Duodenal mucosa (tissue), 2 donors: ENCODE results near the gene MB.

Experiments used
- H3K27ac ChIP-seq: one replicate; pipeline ENCODE4 v1.7.0; 2013; ENCODE audit warnings: low read depth, low read length
- H3K27me3 ChIP-seq, 2 donors: one replicate each; pipeline ENCODE4 v1.7.0; 2013; ENCODE audit warnings: low read length in 2 of 2, control low read depth in 1 of 2; ENCODE audit not compliant: insufficient read depth in 2 of 2, control insufficient read depth in 1 of 2
- H3K36me3 ChIP-seq, 2 donors: one replicate each; pipeline ENCODE4 v1.7.0; 2013; ENCODE audit warnings: low read length in 2 of 2, control low read depth in 1 of 2; ENCODE audit not compliant: insufficient read depth in 2 of 2, control insufficient read depth in 1 of 2
- H3K4me1 ChIP-seq, 2 donors: one replicate each; pipeline ENCODE4 v1.7.0; 2013; ENCODE audit warnings: low read length in 2 of 2, control low read depth in 1 of 2; ENCODE audit not compliant: insufficient read depth in 2 of 2, control insufficient read depth in 1 of 2
- H3K4me3 ChIP-seq, 2 donors: one replicate each; pipeline ENCODE4 v1.7.0; 2013; ENCODE audit warnings: low read length in 2 of 2, low read depth in 1 of 2
- H3K9ac ChIP-seq, 2 donors: one replicate each; pipeline ENCODE4 v1.7.0; 2013; ENCODE audit warnings: low read length in 2 of 2, low read depth in 1 of 2
- H3K9me3 ChIP-seq, 2 donors: one replicate each; pipeline ENCODE4 v1.7.0; 2013; ENCODE audit warnings: low read length in 2 of 2, control low read depth in 1 of 2; ENCODE audit not compliant: control insufficient read depth in 1 of 2

Gene MB

GRCh38 chr22:35599364-35599763 is 17.8 kb downstream of the MB start:
- no peaks in the 10 kb centered on the region for H3K36me3 ChIP-seq
- no peaks in the 10 kb centered on the region for H3K27me3 ChIP-seq
- no peak overlapping the region for H3K9ac ChIP-seq
- H3K4me3 ChIP-seq = no peak overlapping the region
- H3K27ac ChIP-seq = no peak overlapping the region
- no peaks in the 10 kb centered on the region for H3K4me1 ChIP-seq
- no peaks in the 10 kb centered on the region for H3K9me3 ChIP-seq

GRCh38 chr22:35598396-35598710 is 18.8 kb downstream of the MB start:
- H3K4me1 ChIP-seq = no peaks in the 10 kb centered on the region
- H3K27ac ChIP-seq = no peak overlapping the region

GRCh38 chr22:35597692-35598395 is 19.3 kb downstream of the MB start:
- no peaks in the 10 kb centered on the region for H3K9me3 ChIP-seq
- H3K27ac ChIP-seq = no peak overlapping the region
- no peak overlapping the region for H3K9ac ChIP-seq
- H3K36me3 ChIP-seq = no peaks in the 10 kb centered on the region
- no peaks in the 10 kb centered on the region for H3K27me3 ChIP-seq
- H3K4me1 ChIP-seq = no peaks in the 10 kb centered on the region
- no peak overlapping the region for H3K4me3 ChIP-seq

More at GRCh38 chr22:35598396-35598710, 18.8 kb downstream of the MB start:
- H3K27me3 ChIP-seq = no peaks in the 10 kb centered on the region
- H3K4me3 ChIP-seq = no peak overlapping the region
- H3K9ac ChIP-seq = no peak overlapping the region
- no peaks in the 10 kb centered on the region for H3K9me3 ChIP-seq
- no peaks in the 10 kb centered on the region for H3K36me3 ChIP-seq

GRCh38 chr22:35596821-35597220 is 20.3 kb downstream of the MB start:
- Histone ChIP-seq H3K27me3 (no peaks in the 10 kb centered on the region), H3K4me3 (no peak overlapping the region), H3K27ac (no peak overlapping the region), H3K36me3 (no peaks in the 10 kb centered on the region), H3K9ac (no peak overlapping the region), H3K9me3 (no peaks in the 10 kb centered on the region), H3K4me1 (no peaks in the 10 kb centered on the region)

- Histone ChIP-seq H3K27ac (no peak overlapping the region), H3K36me3 (no peaks in the 10 kb centered on the region)
Measured at GRCh38 chr22:35594686-35595085, 22.4 kb downstream of the MB start.

GRCh38 chr22:35593891-35594470 is 23.1 kb downstream of the MB start:
- no peaks in the 10 kb centered on the region for H3K4me1 ChIP-seq
- H3K36me3 ChIP-seq = no peaks in the 10 kb centered on the region
- H3K9ac ChIP-seq = no peak overlapping the region
- no peaks in the 10 kb centered on the region for H3K27me3 ChIP-seq
- H3K9me3 ChIP-seq = no peaks in the 10 kb centered on the region
- H3K27ac ChIP-seq = no peak overlapping the region
- H3K4me3 ChIP-seq = no peak overlapping the region

More at GRCh38 chr22:35594686-35595085, 22.4 kb downstream of the MB start:
- H3K4me1 ChIP-seq = no peaks in the 10 kb centered on the region
- H3K9ac ChIP-seq = no peak overlapping the region
- no peaks in the 10 kb centered on the region for H3K27me3 ChIP-seq
- H3K4me3 ChIP-seq = no peak overlapping the region
- H3K9me3 ChIP-seq = no peaks in the 10 kb centered on the region

- no peaks in the 10 kb centered on the region for H3K4me1 ChIP-seq
- H3K9ac ChIP-seq = no peak overlapping the region
- H3K36me3 ChIP-seq = no peaks in the 10 kb centered on the region
- no peaks in the 10 kb centered on the region for H3K9me3 ChIP-seq
- no peak overlapping the region for H3K4me3 ChIP-seq
- peaks cover 0 to 4% of the 10 kb centered on the region in 2 donors for H3K27me3 ChIP-seq
- H3K27ac ChIP-seq = no peak overlapping the region
Measured at GRCh38 chr22:35593071-35593890, 23.8 kb downstream of the MB start.

- H3K4me1 ChIP-seq = no peaks in the 10 kb centered on the region
- H3K36me3 ChIP-seq = no peaks in the 10 kb centered on the region
- H3K27me3 ChIP-seq = peaks cover 0 to 4% of the 10 kb centered on the region in 2 donors
- no peak overlapping the region for H3K27ac ChIP-seq
- H3K9ac ChIP-seq = no peak overlapping the region
- no peaks in the 10 kb centered on the region for H3K9me3 ChIP-seq
- no peak overlapping the region for H3K4me3 ChIP-seq
Measured at GRCh38 chr22:35592418-35592967, 24.6 kb downstream of the MB start.

- no peak overlapping the region for H3K4me3 ChIP-seq
- H3K27ac ChIP-seq = no peak overlapping the region
- H3K4me1 ChIP-seq = no peaks in the 10 kb centered on the region
- H3K27me3 ChIP-seq = peaks cover 0 to 4% of the 10 kb centered on the region in 2 donors
- no peaks in the 10 kb centered on the region for H3K36me3 ChIP-seq
- H3K9ac ChIP-seq = no peak overlapping the region
- no peaks in the 10 kb centered on the region for H3K9me3 ChIP-seq
Measured at GRCh38 chr22:35591714-35592417, 25.3 kb downstream of the MB start.
